Superior temporal gyrus (tissue), 1 donor: Measurements from ENCODE around the gene CD19.
"Not testable (repeated sequence)": the region's sequence is repeated elsewhere in the genome, so short reads cannot be mapped to it uniquely, and the experiment has no call there.

Source experiments
- DNase-seq: peaks from one replicate; pipeline ENCODE4 v3.0.0-alpha.2; 2016; ENCODE audit errors: extremely low spot score

CD19 gene

GRCh38 chr16:28936784-28937155 is 5.0 kb downstream of the CD19 start:
- DNase-seq, result no peak

DNA sequence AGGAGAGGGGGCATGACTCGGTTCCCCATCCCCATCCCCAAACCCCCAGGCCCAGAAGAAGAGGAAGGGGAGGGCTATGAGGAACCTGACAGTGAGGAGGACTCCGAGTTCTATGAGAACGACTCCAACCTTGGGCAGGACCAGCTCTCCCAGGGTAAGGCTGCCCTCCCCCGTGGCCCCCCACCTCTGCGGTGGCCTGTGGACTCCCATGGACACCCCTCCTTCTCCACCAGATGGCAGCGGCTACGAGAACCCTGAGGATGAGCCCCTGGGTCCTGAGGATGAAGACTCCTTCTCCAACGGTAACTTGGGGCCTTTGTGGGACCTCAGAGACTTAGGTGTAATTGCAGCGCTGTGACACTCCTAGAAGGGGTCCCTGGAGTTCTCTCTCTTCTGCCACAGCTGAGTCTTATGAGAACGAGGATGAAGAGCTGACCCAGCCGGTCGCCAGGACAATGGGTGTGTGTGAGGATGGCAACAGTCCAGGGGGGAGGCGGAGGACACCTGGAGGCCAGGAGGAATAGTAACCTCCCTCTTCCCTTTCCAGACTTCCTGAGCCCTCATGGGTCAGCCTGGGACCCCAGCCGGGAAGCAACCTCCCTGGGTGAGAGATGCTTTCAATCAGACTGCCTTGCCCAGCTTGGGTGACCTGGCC is 5.6 kb downstream of the CD19 start:
- DNase-seq, result no peak

DNA sequence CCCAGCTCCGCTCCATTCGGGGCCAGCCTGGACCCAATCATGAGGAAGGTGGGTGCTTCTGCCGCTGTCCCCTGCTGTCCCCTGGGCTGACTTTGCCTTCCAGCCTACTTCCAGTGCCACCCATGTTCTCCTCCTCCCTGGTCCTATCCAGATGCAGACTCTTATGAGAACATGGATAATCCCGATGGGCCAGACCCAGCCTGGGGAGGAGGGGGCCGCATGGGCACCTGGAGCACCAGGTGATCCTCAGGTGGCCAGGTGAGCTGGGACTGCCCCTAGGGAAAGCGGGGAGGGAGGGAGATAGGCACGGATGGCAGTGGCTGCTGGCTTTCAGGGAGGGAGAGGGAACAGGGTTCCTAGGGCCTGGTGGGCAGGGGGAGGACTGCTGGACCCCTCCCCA is 7.0 kb downstream of the CD19 start:
- no peak for DNase-seq

DNA sequence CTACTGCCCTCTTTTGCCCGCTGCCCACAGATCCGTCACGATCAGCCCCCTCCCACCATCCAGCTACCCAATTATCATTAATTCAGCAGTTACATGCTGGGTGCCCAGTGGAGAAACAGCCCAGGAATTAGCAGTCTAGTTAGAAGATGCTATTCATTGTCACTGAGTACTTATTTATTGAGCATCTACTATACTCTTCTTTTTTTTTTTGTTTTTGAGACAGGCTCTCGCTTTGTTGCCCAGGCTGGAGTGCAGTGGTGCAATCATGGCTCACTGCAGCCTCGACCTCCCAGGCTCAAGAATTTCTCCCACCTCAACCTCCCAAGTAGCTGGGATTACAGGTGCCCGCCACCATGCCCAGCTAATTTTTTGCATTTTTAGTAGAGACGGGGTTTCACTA is 8.1 kb downstream of the CD19 start:
- not testable (repeated sequence) for DNase-seq

DNA sequence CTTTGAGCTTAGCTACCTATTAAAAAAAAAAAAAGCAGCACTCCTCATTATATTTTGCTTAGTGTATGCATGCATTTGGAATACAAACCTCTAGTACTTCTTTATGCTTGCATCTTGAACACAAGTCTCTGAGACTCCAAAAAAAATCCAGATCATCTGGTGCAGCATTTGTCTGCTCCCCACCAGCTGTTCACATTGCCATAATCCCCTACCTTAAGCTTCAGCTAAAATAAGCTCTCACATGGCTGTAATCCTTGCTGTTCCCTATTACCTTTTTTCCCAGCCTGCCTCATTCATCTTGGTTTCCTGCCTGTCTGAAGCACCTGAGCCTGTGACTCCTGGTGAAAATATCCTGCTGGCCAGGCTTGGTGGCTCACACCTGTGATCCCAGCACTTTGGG is 11.5 kb downstream of the CD19 start:
- DNase-seq, result no peak

GRCh38 chr16:28946681-28947080 is 14.9 kb downstream of the CD19 start:
- DNase-seq, result no peak

DNA sequence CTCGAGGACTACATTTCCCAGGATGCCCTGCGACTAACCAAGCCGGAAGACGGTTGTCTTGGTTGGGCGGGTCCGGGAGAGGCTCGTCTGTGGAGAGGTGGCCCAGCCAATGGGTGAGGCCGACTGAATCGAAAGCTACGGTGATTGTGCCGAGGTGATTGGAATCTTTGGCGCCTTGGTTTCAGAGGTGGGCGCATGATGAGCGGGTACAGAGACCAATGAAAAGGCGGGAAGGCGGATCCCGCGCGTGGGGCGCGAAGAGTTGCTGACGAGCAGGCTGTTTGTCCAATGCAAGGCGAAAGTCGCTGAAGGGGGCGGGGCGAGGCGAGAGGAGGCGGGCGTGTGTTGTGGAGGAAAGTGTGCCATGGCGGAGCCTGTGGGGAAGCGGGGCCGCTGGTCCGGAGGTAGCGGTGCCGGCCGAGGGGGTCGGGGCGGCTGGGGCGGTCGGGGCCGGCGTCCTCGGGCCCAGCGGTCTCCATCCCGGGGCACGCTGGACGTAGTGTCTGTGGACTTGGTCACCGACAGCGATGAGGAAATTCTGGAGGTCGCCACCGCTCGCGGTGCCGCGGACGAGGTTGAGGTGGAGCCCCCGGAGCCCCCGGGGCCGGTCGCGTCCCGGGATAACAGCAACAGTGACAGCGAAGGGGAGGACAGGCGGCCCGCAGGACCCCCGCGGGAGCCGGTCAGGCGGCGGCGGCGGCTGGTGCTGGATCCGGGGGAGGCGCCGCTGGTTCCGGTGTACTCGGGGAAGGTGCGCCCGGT is 19.1 kb downstream of the CD19 start, which contains the start of gene NFATC2IP:
NFATC2IP (plus strand) TSS at position 290 of the 762 bp plus-strand sequence; CDS start at position 365, 75 bp downstream.
- peak; percentile 100 for DNase-seq

- DNase-seq, result no peak
These were observed 19.7 kb downstream of the CD19 start for GRCh38 chr16:28951410-28951943.

DNA sequence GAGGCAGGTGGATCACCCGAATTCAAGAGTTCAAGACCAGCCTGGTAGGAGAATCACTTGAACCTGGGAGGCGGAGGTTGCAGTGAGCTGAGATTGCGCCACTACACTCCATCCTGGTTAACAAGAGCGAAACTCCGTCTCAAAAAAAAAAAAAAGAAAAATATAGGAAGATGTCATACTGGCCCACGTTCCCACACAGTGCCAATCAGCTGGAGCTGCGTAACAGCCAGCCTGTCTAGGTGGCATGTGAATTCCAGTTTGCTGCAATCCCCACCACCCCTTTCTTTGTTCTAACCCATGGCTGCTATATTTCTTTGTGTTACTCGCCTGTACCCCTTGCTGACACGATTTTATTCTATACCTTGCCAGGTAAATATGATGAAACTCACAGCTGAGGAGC is 26.4 kb downstream of the CD19 start:
- no peak for DNase-seq

DNA sequence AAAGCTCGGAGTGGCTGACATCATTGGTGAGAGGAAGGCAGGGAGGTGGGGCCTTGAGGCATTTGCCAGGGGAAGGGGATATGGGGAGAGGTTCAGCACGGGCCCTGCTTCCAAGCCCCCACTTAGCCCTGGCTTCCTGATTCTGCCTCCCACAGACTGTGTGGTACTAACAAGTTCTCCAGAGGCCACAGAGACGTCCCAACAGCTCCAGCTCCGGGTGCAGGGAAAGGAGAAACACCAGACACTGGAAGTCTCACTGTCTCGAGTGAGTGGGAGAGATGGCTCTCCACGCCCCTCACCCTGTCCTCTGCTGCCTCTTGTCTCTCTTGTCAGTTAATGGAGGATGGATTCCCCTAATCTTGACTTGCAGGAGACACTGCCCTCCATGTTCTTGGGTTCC is 27.1 kb downstream of the CD19 start:
- no peak for DNase-seq

GRCh38 chr16:28964072-28964471 is 32.3 kb downstream of the CD19 start:
- no peak for DNase-seq

DNA sequence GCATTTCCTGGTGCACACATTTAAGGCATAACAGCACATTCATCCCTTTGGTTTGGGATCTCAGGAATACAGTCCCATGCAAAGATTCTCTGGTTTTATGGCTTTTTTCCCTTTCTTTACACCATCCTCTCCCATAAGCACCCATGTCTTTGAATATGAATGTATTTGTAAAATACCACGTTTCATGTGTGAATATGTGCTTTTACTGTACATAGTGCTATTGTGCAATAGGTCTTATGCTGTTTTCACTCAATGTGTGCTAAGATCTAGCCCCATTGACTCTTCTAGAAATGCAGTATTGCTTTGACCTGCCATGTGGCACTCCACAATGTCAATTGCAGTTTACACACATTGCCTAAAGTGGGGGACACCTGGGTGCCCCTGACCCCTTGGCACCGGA is 32.7 kb downstream of the CD19 start:
- no peak for DNase-seq

DNA sequence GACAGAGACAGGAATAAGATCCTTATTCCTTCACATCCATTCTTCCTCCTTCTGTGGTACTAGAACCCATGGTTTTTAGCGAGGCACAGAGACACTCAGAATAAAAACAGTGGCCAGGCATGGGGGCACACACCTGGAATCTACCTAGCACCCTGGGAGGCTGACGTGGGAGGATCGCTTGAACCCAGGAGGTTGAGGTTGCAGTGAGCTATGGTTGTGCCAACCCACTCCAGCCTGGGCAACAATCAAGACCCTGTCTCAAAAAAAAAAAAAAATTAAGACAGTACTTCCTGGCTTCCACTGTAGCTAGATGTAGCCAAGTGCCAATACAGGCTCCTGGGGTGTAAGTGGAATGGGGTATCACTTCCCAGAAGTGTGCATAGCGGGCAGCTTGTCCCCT is 35.4 kb downstream of the CD19 start:
- DNase-seq, result no peak

- not testable (repeated sequence) for DNase-seq
These were observed 37.9 kb downstream of the CD19 start for GRCh38 chr16:28969696-28970095.

DNA sequence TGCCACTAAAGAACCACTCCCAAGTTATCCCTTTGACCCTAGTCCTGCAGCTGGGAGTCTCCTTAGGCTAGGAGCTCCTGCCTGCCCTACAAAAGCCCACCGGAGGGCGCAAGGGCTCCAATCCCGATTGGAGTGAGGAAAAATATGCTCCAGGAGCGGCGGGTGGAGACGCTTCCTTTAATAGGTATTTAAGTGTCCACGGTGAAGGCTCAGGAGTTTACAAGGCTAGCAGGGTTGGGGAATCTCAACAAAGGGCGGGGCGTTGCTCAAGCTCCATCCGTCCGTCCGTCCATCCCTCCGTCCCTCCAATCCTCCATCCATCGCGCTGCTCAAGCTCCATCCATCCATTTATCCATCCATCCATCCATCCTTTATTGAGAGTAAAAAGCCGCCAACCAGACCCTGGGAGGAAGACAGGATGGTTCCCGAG is 42.3 kb downstream of the CD19 start:
- peak; percentile 75 for DNase-seq

- peak; percentile 98 for DNase-seq
These were observed 42.8 kb downstream of the CD19 start, which contains the start of gene SPNS1 for GRCh38 chr16:28974437-28975157. SPNS1 (plus strand) TSS chr16:28974778; CDS start chr16:28975152, 374 bp downstream.

GRCh38 chr16:28975158-28975599 is 43.4 kb downstream of the CD19 start:
- DNase-seq, result no peak

DNA sequence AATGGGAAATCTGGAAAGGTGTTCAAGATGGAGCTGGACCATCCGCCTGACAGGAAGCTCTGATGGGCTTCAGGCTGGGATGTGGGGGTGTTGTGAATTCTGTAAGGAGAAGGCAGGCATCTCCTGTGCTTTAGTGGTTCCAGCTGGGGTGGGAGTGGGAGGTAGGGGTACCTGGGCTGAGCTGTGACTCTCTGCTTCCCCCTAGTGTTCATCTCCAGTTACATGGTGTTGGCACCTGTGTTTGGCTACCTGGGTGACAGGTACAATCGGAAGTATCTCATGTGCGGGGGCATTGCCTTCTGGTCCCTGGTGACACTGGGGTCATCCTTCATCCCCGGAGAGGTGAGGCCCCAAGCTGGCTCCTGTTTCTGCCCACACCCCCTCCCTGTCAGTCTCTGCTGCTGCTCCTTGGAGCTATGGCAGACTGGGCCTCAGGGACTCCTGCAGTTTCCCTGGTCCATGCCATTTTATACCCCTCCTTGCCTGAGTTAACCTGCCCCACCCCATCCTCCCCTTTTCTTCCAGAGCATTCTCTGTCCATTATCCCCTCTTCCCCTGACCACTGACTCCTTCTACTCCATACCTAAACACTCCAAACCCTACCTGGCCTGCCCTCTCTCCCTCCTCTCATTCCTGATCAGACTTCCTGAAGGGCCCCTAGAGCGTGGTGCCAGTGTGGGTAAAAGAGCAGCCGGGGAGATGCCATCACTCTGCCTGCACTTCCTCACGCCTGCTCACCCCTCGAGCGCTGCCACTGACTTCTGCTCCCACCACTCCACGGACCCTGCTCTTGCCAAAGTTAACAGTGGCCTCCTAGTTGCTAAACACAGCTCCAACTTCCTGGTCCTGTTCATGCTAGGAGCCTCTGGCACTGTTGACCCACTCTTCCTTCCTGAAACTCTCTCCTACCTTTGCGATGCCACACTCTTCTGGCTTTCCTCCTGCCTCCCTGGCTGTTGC is 46.2 kb downstream of the CD19 start:
- no peak for DNase-seq

- DNase-seq, result not testable (repeated sequence)
These were observed 48.6 kb downstream of the CD19 start for GRCh38 chr16:28980330-28980729.

DNA sequence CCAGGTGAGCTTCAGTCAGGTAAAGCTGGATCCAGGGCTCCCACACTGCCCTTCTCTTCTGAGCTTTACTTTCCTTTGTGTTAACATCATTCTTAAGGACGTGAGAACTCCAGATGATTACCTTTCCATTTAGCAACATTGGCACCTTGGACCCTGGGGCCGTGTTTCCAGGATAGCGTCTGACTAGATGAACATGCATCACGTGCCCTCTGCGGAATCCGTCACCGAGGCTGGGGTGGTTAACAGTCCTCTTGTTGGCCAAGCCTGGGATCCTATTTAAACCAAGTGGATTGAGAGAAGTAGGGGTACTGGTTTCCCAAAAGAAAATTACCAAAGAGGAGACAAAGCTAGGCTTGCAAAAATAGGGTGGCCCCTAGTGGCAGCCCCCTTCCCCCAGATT is 49.2 kb downstream of the CD19 start:
- DNase-seq, result no peak

DNA sequence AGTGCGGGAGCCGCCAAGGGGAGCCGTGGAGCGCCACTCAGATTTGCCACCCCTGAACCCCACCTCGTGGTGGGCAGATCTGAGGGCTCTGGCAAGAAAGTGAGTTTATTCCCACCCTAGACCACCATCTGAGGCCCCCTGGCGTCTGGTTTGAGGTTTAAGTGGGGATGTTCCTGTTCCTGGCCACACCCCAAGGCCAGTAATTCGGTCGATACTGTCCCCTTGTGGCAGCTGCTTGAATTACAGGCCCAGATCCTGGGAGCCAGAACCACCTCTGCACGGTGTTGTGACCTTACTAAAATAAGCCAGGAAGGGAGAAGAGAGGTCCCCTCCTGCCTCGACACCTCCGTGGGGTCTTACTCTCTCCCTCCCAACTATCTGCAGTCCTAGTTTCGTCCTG is 49.7 kb downstream of the CD19 start:
- no peak for DNase-seq
